Measurements from ENCODE around the gene C2CD2. TPM values are rescaled to one million over a fixed set of nuclear protein-coding genes. Genes with fewer than 3 reads are reported as not detected.

Gene C2CD2
- total and polyA plus RNA-seq, 9 donors, result 18.9 to 61.5 (median 37.4) TPM

DNA sequence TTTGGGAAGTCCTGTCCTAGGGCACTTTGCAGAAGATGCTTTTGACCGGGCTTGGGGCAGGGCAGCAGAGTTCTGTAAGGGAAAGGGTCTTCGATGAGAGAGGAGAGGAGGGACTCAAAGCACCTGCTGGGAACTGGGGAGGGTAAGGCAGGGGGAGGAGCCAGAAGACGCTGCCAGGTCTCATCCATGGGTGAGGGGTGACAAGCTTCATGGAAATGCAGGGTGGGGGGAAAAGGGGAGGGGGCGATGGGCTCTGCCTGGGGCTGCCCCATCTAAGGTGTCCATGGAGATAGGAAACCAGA, 20.9 kb upstream of the C2CD2 start:
- H3K9me3 ChIP-seq, result no peaks in the 10 kb centered on the region
- TF ChIP-seq, protein P1, sequence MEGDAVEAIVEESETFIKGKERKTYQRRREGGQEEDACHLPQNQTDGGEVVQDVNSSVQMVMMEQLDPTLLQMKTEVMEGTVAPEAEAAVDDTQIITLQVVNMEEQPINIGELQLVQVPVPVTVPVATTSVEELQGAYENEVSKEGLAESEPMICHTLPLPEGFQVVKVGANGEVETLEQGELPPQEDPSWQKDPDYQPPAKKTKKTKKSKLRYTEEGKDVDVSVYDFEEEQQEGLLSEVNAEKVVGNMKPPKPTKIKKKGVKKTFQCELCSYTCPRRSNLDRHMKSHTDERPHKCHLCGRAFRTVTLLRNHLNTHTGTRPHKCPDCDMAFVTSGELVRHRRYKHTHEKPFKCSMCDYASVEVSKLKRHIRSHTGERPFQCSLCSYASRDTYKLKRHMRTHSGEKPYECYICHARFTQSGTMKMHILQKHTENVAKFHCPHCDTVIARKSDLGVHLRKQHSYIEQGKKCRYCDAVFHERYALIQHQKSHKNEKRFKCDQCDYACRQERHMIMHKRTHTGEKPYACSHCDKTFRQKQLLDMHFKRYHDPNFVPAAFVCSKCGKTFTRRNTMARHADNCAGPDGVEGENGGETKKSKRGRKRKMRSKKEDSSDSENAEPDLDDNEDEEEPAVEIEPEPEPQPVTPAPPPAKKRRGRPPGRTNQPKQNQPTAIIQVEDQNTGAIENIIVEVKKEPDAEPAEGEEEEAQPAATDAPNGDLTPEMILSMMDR (IDR thresholded peaks at IDR 0.05), result no peak
- no peak for TF ChIP-seq EP300 (IDR thresholded peaks at IDR 0.05)
- no peak for TF ChIP-seq POLR2A (IDR thresholded peaks at IDR 0.05)
- no peaks in the 10 kb centered on the region for H3K4me1 ChIP-seq (ENCODE audit: insufficient read depth)
- H3K27me3 ChIP-seq, result no peaks in the 10 kb centered on the region
- H3K36me3 ChIP-seq, result no peaks in the 10 kb centered on the region
- WGBS, 3 donors, result 88 to 92% (median 91%) methylated on average over 4 of the region's 4 CpGs
- H3K27ac ChIP-seq, result no peak overlapping the region
- DNase-seq, result no peak
- H3K4me3 ChIP-seq, result no peak overlapping the region
- intact Hi-C loops (cut with DNase I), result no loop called here

- Histone ChIP-seq H3K27me3 (no peaks in the 10 kb centered on the region), H3K27ac (no peak overlapping the region), H3K4me1 (ENCODE audit: insufficient read depth) (no peaks in the 10 kb centered on the region), H3K4me3 (no peak overlapping the region), H3K9me3 (no peaks in the 10 kb centered on the region), H3K36me3 (no peaks in the 10 kb centered on the region)
- DNase-seq, result no peak
- TF ChIP-seq POLR2A (IDR thresholded peaks at IDR 0.05) (no peak), EP300 (IDR thresholded peaks at IDR 0.05) (no peak)
- TF ChIP-seq, protein P1 (IDR thresholded peaks at IDR 0.05), result no peak
- intact Hi-C loops (cut with DNase I), result no loop called here
- WGBS, 3 donors, result 63 to 70% (median 65%) methylated on average over 14 of the region's 14 CpGs
Measured at GRCh38 chr21:41973861-41974751, 20.3 kb upstream of the C2CD2 start.

GRCh38 chr21:41973427-41973831, 19.6 kb upstream of the C2CD2 start:
- no peak for DNase-seq
- Histone ChIP-seq H3K36me3 (no peaks in the 10 kb centered on the region), H3K27me3 (no peaks in the 10 kb centered on the region), H3K4me1 (ENCODE audit: insufficient read depth) (no peaks in the 10 kb centered on the region), H3K4me3 (no peak overlapping the region), H3K9me3 (no peaks in the 10 kb centered on the region), H3K27ac (no peak overlapping the region)
- TF ChIP-seq, protein P1 (IDR thresholded peaks at IDR 0.05), result no peak
- no peak for TF ChIP-seq EP300 (IDR thresholded peaks at IDR 0.05)
- TF ChIP-seq POLR2A (IDR thresholded peaks at IDR 0.05), result no peak
- intact Hi-C loops (cut with DNase I), result no loop called here
- WGBS, 3 donors, result 89 to 95% (median 91%) methylated on average over 15 of the region's 15 CpGs

DNA sequence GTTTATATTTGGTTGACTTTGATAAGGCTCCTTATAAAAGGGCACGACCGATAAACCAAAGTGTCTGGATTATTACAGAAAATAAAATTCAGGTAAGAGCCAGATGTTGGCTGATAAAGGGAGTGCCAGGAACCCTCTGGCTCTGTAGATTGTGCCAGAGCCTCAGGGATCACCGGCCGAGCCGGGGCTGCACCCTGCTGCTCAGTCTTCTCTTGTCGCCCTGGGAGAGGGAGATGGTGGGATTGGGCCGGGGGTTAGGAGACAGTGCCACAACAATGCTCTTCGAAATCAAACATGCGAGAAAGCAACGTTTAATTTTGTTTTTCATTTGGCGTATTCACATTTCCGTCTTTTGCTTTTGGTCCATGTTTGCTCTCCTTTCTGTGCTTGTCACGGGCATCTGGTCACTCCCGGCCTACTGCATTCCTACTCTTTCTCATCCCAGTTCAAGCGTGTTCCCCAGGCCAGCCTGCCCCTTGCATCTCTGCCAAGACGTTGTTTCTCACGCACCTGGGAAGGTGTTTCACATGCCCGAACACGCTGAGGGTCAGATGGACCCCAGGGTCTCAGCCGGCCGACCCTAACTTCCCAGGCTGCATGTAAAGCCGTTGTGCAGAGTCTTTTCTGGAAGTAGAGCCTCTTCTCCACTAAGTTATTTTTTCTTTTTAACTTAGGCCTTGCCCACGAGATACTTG, 18.8 kb upstream of the C2CD2 start:
- intact Hi-C loops (cut with DNase I), result no loop called here
- 95 to 96% (median 95%) methylated on average over 23 of the region's 23 CpGs for WGBS, 3 donors

More for the DNA sequence above, 18.8 kb upstream of the C2CD2 start:
- no peaks in the 10 kb centered on the region for H3K9me3 ChIP-seq
- no peaks in the 10 kb centered on the region for H3K4me1 ChIP-seq (ENCODE audit: insufficient read depth)
- DNase-seq, result no peak
- H3K36me3 ChIP-seq, result no peaks in the 10 kb centered on the region
- no peaks in the 10 kb centered on the region for H3K27me3 ChIP-seq
- no peak overlapping the region for H3K4me3 ChIP-seq
- TF ChIP-seq EP300 (IDR thresholded peaks at IDR 0.05) (no peak), POLR2A (IDR thresholded peaks at IDR 0.05) (no peak)
- TF ChIP-seq, protein P1 (IDR thresholded peaks at IDR 0.05), result no peak
- no peak overlapping the region for H3K27ac ChIP-seq
